SK-N-SH treated with all-trans-retinoic acid at 6 μM for 48 hours (cell line): ENCODE results near the gene KIRREL3.

Experiments used
- ARNTL ChIP-seq: fragments of 450-650 bp; formaldehyde crosslinking; IDR thresholded peaks from 2 replicates; pipeline ENCODE4 v1.5.0; 2020; ENCODE audit warnings: low read depth, mild to moderate bottlenecking, moderate library complexity, borderline replicate concordance
- BACH2 ChIP-seq: fragments of 250-450 bp; sonication (Bioruptor Pico); IDR thresholded peaks from 2 replicates; pipeline ENCODE4 v1.9.0; 2021; ENCODE audit warnings: mild to moderate bottlenecking, borderline replicate concordance
- CSDC2 ChIP-seq: fragments of 250-450 bp; sonication (Bioruptor Pico); IDR thresholded peaks from 2 replicates; pipeline ENCODE4 v1.5.0; 2020; ENCODE audit warnings: mild to moderate bottlenecking, moderate library complexity
- ISL1 ChIP-seq: fragments of 250-450 bp; sonication (Bioruptor Pico); IDR thresholded peaks from 2 replicates; pipeline ENCODE4 v2.1.2; 2022; ENCODE audit warnings: mild to moderate bottlenecking, moderate library complexity
- PPARA ChIP-seq: fragments of 250-450 bp; sonication (Bioruptor Pico); IDR thresholded peaks from 2 replicates; pipeline ENCODE4 v1.5.0; 2020; ENCODE audit warnings: mild to moderate bottlenecking, borderline replicate concordance
- ZFP3 ChIP-seq: fragments of 250-450 bp; sonication (Bioruptor Pico); IDR thresholded peaks from 2 replicates; pipeline ENCODE4 v1.5.0; 2020; ENCODE audit warnings: mild to moderate bottlenecking, moderate library complexity
- ZFP30 ChIP-seq: fragments of 450-650 bp; formaldehyde crosslinking; IDR thresholded peaks from 2 replicates; pipeline ENCODE4 v1.5.0; 2022; ENCODE audit warnings: mild to moderate bottlenecking, moderate library complexity

- TF ChIP-seq ZFP30 (no peak), ZFP3 (CRISPR knock-in tag) (no peak), ISL1 (CRISPR knock-in tag) (no peak), PPARA (CRISPR knock-in tag) (no peak), BACH2 (CRISPR knock-in tag) (no peak), CSDC2 (CRISPR knock-in tag) (no peak), ARNTL (CRISPR knock-in tag) (no peak)
These were observed 562.3 kb downstream of the KIRREL3 start for GRCh38 chr11:126438272-126438671.
